Adipocyte (in vitro differentiated cells): ENCODE results near the gene GPR37.

Experiments used
- DNase-seq: peaks from one replicate; pipeline ENCODE4 v3.0.0-alpha.2; 2015; ENCODE audit warnings: low read depth
- H3K27me3 ChIP-seq: replicated peaks from 2 replicates; pipeline ENCODE4 v1.7.0; 2013; ENCODE audit warnings: mild to moderate bottlenecking, low read length, moderate library complexity; ENCODE audit not compliant: control insufficient read depth, insufficient read depth
- H3K36me3 ChIP-seq: 2 replicates; pipeline ENCODE4 v1.7.0; 2013; ENCODE audit warnings: low read length, mild to moderate bottlenecking, moderate library complexity; ENCODE audit not compliant: control insufficient read depth, insufficient read depth, severe bottlenecking
- H3K4me1 ChIP-seq: 2 replicates; pipeline ENCODE4 v1.7.0; 2013; ENCODE audit warnings: mild to moderate bottlenecking, low read length, moderate library complexity; ENCODE audit not compliant: control insufficient read depth, insufficient read depth
- H3K4me3 ChIP-seq: 2 replicates; pipeline ENCODE4 v1.7.0; 2013; ENCODE audit warnings: mild to moderate bottlenecking, low read length, moderate library complexity
- H3K9ac ChIP-seq: 2 replicates; pipeline ENCODE4 v1.7.0; 2013; ENCODE audit warnings: mild to moderate bottlenecking, low read length, moderate library complexity
- H3K9me3 ChIP-seq: 2 replicates; pipeline ENCODE4 v1.7.0; 2013; ENCODE audit warnings: mild to moderate bottlenecking, low read length, moderate library complexity; ENCODE audit not compliant: control insufficient read depth

GPR37 gene

DNA sequence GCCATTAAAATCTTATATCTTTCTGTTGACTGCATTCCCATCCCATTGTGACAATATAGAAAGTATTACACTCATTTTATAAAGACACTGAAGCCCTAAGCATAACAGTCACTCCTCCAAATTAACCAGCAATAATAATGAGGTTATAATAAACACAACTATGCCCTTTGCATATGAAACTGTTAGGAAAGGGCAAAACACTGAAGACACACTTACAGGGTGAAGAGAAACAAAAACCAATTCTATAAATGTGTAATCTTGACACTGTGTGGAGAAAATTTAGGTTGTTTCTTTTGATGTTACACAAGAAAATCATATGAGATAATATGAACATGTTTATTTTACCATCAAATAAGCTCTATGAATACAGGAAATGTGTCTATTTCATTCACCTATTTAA is 14.0 kb upstream of the GPR37 start:
- DNase-seq: no peak
- H3K27me3 ChIP-seq: no peaks in the 10 kb centered on the region
- H3K4me1 ChIP-seq: no peaks in the 10 kb centered on the region
- no peak overlapping the region for H3K4me3 ChIP-seq
- no peak overlapping the region for H3K9ac ChIP-seq
- no peaks in the 10 kb centered on the region for H3K36me3 ChIP-seq
- H3K9me3 ChIP-seq: no peaks in the 10 kb centered on the region

DNA sequence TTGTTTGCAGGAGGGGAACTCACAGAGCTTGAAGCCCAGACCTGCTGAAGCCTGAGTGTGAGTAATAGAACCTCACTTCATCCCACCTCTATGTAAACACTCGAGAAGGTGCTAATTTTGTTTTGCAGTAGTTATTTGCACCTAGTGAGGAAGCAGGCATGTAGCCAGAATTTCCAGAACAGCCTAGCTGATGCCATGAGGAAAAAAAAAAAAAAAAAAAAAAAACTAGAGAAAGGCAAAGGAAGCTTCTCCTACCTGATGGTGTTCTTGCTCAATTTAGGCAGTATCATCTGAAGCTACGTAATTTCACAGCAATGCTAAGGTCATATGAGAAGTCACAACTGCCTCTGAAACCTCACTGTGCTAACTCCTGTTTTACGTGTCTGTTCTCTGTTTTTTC is 13.6 kb upstream of the GPR37 start:
- Histone ChIP-seq H3K9ac (no peak overlapping the region), H3K27me3 (no peaks in the 10 kb centered on the region), H3K4me3 (no peak overlapping the region), H3K36me3 (no peaks in the 10 kb centered on the region), H3K9me3 (no peaks in the 10 kb centered on the region), H3K4me1 (no peaks in the 10 kb centered on the region)
- DNase-seq: no peak

DNA sequence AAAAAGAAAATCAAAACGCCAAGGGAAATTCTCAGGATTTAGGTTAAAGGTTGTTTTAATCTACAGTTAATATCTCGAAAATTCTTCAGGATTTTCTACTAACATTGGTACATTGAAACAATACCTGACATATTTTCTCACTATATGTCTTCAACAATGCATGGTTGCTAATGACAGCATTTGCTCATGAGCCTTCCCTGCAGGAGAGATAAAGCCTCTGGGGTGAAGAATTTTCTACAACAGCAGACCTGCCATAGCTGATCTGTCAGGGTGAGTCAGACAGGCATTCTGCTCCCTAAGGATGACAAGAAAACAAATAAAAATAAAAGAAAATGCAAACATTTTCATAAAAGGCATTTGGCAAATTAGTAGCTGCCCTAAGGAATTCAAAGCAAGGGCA is 11.7 kb upstream of the GPR37 start:
- peaks cover 6% of the 10 kb centered on the region for H3K27me3 ChIP-seq
- H3K9me3 ChIP-seq: no peaks in the 10 kb centered on the region
- no peak overlapping the region for H3K4me3 ChIP-seq
- no peak for DNase-seq
- no peaks in the 10 kb centered on the region for H3K4me1 ChIP-seq
- H3K36me3 ChIP-seq: no peaks in the 10 kb centered on the region
- no peak overlapping the region for H3K9ac ChIP-seq

DNA sequence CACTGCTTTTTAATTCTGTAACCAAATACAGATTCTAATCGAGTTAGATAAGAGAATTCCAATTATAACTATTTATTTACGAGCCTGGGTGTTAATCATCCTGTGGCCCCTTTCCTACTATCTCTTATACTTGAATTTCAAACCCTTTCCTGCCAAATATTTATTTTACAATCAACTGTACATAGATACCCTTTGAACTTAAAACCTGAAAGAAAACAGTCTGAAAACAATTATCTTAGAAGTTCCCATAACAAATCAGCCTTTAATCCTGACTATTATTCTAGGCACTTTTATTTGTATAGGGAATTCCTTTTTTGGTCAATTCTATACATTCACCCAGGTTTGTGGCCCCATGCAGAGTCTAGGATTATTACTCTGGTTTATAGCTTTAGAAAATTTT is 10.6 kb upstream of the GPR37 start:
- no peak overlapping the region for H3K4me3 ChIP-seq
- no peak for DNase-seq
- H3K27me3 ChIP-seq: peaks cover 6% of the 10 kb centered on the region
- H3K9me3 ChIP-seq: no peaks in the 10 kb centered on the region
- no peak overlapping the region for H3K9ac ChIP-seq
- no peaks in the 10 kb centered on the region for H3K4me1 ChIP-seq
- no peaks in the 10 kb centered on the region for H3K36me3 ChIP-seq

DNA sequence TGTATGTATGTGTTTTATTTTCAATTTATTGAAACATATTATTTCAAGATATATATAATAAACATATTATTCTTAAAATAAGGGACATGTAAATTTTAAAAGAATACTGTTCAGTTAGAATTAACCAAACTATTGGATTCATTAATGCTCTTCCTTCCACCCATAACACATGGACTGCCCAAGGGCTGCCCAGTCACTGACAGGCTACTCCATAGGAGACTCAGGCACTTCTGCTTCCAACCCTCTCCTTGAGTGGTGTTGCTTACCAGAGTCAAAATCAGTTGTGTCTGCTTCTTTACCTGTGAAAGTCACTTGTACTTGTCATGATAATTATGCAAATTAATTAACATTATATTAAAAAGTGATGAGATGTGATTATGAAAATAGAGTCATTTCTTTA is 9.8 kb upstream of the GPR37 start:
- H3K9ac ChIP-seq: no peak overlapping the region
- no peaks in the 10 kb centered on the region for H3K36me3 ChIP-seq
- no peak overlapping the region for H3K4me3 ChIP-seq
- no peaks in the 10 kb centered on the region for H3K9me3 ChIP-seq
- no peaks in the 10 kb centered on the region for H3K4me1 ChIP-seq
- DNase-seq: no peak
- peaks cover 6% of the 10 kb centered on the region for H3K27me3 ChIP-seq

DNA sequence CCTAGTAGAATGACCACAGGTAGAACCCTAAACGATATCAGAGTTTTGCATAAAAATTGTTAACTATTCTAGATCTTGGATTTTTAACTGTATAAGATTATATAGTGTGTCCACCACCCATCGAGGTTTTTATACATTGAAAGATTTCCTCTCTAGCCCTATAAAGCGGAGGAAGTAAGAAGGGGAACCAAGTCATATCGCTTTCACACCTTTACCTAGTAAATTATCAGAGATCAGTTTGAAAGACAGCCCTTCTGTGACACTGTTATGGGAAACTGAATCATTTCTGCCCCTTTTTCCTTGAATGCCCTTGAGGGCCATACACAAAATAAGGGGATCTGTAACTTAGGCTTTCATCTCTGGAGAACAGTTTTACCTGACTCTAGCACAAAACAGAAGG is 8.3 kb upstream of the GPR37 start:
- Histone ChIP-seq H3K36me3 (no peaks in the 10 kb centered on the region), H3K9ac (no peak overlapping the region), H3K4me3 (no peak overlapping the region), H3K27me3 (peaks cover 9% of the 10 kb centered on the region), H3K9me3 (no peaks in the 10 kb centered on the region), H3K4me1 (no peaks in the 10 kb centered on the region)
- DNase-seq: no peak

DNA sequence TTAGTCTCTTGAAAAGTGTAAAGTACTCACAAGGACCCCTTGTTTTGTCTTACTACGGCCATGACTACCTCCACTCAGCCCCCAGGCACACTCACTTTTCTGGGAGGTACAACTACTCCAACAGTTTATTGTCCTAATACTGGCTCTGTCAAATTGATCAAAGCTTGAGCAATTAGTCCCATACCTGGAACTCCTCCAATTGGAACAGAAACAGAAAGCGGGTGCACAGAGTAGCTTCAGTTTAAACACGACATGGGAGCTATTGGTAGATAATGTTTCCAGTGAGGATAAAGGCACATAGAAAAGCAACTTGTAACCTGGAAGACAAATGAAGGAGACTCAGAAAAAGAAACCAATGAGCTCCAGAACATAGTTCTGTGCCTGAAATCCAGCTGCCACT is 7.7 kb upstream of the GPR37 start:
- Histone ChIP-seq H3K9me3 (no peaks in the 10 kb centered on the region), H3K27me3 (peaks cover 9% of the 10 kb centered on the region), H3K9ac (no peak overlapping the region), H3K36me3 (no peaks in the 10 kb centered on the region), H3K4me1 (no peaks in the 10 kb centered on the region), H3K4me3 (no peak overlapping the region)
- no peak for DNase-seq

DNA sequence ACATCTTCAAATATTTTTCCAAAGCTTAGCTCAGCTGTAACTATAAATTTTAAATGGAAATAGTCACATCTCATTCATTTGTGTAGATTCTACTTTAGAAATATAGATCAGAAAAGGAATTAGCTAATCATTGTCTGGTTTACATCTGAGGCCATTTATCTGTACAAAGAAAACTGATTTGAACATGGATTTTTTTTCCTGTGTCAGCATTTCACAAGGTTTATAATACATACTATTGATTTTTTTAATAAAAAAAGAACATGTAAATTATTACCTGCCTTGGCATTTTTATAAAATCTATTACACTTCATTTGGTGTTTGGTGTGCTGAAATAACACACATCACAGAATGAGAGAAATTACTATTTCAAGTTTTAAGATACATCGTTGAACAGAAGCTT is 3.5 kb upstream of the GPR37 start:
- Histone ChIP-seq H3K4me1 (peaks cover 9% of the 10 kb centered on the region), H3K9me3 (peaks cover 6% of the 10 kb centered on the region), H3K36me3 (no peaks in the 10 kb centered on the region), H3K9ac (no peak overlapping the region), H3K4me3 (no peak overlapping the region), H3K27me3 (peaks cover 33% of the 10 kb centered on the region)
- no peak for DNase-seq

DNA sequence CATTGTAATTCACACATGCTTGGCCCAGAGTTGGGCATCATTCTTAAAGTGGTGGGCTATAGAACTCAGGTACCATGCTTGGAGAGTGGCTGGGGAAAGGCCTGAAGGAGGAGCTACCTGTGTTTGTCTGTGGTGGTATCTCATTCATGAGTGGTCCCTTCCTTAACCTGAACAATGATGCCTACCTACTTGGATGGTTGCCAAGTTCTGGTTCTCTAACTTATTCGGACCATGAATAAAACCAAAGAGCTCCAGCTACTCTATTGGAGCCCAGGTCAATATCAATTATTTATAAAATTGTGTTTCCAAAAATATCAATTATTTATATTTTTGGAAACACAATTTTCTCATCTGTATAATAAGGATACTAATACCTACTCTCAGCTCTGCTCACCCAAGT is 2.9 kb upstream of the GPR37 start:
- DNase-seq: no peak
- Histone ChIP-seq H3K4me3 (no peak overlapping the region), H3K27me3 (peaks cover 39% of the 10 kb centered on the region), H3K4me1 (peaks cover 9% of the 10 kb centered on the region), H3K9me3 (peaks cover 13% of the 10 kb centered on the region), H3K9ac (no peak overlapping the region), H3K36me3 (no peaks in the 10 kb centered on the region)

DNA sequence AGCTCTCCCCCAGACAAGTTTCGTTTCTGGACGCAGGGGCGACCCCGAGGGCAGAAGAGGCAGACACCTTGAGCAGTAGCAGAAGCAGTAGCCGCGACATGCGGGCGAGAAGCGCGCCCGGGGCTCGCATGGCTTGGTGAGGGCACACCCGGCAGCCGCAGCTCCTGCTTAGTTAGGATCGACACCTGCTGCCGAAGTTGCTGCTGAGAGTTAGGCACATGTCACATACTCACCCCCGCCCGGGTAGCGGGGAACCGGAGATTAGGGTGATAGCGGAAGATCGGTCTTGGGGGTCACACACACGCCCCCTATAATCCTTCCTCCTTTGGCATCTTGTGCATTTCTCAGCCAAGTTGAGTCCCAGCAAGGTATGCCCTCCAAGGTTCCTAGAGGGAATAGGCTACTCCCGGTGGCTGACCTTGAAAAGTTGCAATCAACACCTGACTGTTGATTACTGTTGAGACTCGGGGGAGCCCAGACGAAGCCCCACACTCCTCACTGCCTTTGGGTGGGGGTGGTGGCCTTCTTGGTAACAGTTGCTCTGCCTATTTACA is 668 bp downstream of the GPR37 start:
- no peak overlapping the region for H3K9ac ChIP-seq
- DNase-seq: no peak

DNA sequence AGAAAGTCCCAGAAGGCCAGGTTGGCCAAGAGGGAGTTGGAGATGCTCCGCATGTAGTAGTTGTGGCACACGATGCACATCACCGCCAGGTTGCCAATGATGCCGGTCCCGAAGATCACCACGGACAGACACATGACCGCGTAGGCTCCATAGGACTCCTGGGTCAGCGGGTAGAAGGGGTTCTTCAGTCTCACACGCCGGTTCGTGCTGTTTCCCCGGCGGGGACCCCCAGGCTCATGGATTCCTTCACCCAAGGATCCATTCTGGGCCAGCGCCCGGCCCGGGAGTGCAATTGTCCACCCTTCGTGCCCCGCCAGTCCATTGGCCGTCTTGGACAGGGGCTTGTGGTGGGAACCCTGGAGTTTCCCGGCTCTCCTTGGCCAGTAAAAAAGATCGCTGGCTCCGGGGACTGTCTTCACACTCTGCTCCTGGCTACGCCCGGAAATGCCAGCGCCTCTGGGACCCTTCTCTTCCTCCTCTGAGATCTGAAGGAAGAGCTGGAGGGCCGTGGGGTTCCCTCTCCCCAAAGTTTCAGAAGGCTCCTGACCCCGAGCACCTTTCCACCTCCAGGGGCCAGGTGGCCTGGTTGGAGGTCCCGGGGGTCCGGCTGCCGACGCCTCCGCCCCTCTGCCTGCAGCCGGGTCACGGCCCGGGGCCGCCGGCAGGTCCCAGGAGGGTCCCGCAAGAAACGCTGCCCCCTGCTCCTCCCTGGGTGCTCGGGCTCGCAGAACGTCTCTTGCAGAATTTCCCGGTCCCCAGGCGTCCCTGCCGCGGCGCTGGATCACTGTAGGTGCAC is 1.3 kb downstream of the GPR37 start:
- H3K36me3 ChIP-seq: no peaks in the 10 kb centered on the region
- peaks cover 37% of the 10 kb centered on the region for H3K27me3 ChIP-seq
- peaks cover 16% of the 10 kb centered on the region for H3K9me3 ChIP-seq
- peaks cover 9% of the 10 kb centered on the region for H3K4me1 ChIP-seq
- DNase-seq: no peak
- peak overlapping the region; percentile 79 for H3K4me3 ChIP-seq
- no peak overlapping the region for H3K9ac ChIP-seq

More for the DNA sequence above, 668 bp downstream of the GPR37 start:
- Histone ChIP-seq H3K27me3 (peaks cover 40% of the 10 kb centered on the region), H3K9me3 (peaks cover 16% of the 10 kb centered on the region), H3K4me3 (peak overlapping the region; percentile 79), H3K36me3 (no peaks in the 10 kb centered on the region), H3K4me1 (peaks cover 9% of the 10 kb centered on the region)
